Loucy (cell line): ENCODE results near the gene PID1.

ENCODE experiments used
- H2AFZ ChIP-seq: fragments of 200-600 bp; sonication (generic); 2 replicates; pipeline ENCODE4 v1.6.0; 2016; ENCODE audit warnings: antibody characterized with exemption, mild to moderate bottlenecking, low read length, moderate library complexity
- H3F3A ChIP-seq: fragments of 200-600 bp; 2 replicates; pipeline ENCODE4 v1.6.0; 2016; ENCODE audit warnings: antibody characterized with exemption, low read depth, mild to moderate bottlenecking
- H3K27me3 ChIP-seq: fragments of 200-600 bp; sonication (generic); 2 replicates; pipeline ENCODE4 v1.6.1; 2014; ENCODE audit warnings: low read length, mild to moderate bottlenecking; ENCODE audit not compliant: insufficient read depth, poor library complexity, severe bottlenecking
- H3K36me3 ChIP-seq: fragments of 200-600 bp; sonication (generic); 2 replicates; pipeline ENCODE4 v1.6.1; 2016; ENCODE audit warnings: low read length; ENCODE audit not compliant: insufficient read depth
- H3K4me1 ChIP-seq: fragments of 200-600 bp; sonication (generic); 2 replicates; pipeline ENCODE4 v1.5.1; 2014; ENCODE audit warnings: low read length, mild to moderate bottlenecking; ENCODE audit not compliant: insufficient read depth, poor library complexity, severe bottlenecking
- H3K4me2 ChIP-seq: fragments of 200-600 bp; sonication (generic); 2 replicates; pipeline ENCODE4 v1.6.0; 2014; ENCODE audit warnings: antibody characterized with exemption, low read length, low read depth, mild to moderate bottlenecking; ENCODE audit not compliant: poor library complexity, severe bottlenecking
- H3K4me3 ChIP-seq: fragments of 200-600 bp; sonication (generic); 2 replicates; pipeline ENCODE4 v1.5.1; 2014; ENCODE audit warnings: low read length, mild to moderate bottlenecking, mixed read lengths; ENCODE audit not compliant: poor library complexity, severe bottlenecking
- H3K79me2 ChIP-seq: fragments of 200-600 bp; sonication (generic); 2 replicates; pipeline ENCODE4 v1.6.1; 2014; ENCODE audit warnings: low read length; ENCODE audit not compliant: insufficient read depth
- H3K9ac ChIP-seq: fragments of 200-600 bp; sonication (generic); 2 replicates; pipeline ENCODE4 v1.6.0; 2014; ENCODE audit warnings: mild to moderate bottlenecking, low read depth, low read length, moderate library complexity; ENCODE audit not compliant: poor library complexity, severe bottlenecking
- H3K9me2 ChIP-seq: fragments of 200-600 bp; sonication (generic); replicated peaks from 2 replicates; pipeline ENCODE4 v1.6.1; 2016; ENCODE audit warnings: low read depth, low read length, mixed read lengths
- H3K9me3 ChIP-seq: fragments of 200-600 bp; sonication (generic); 2 replicates; pipeline ENCODE4 v1.6.1; 2014; ENCODE audit warnings: mild to moderate bottlenecking, antibody characterized with exemption, low read length, low read depth; ENCODE audit not compliant: insufficient read depth
- H4K20me1 ChIP-seq: fragments of 200-600 bp; sonication (generic); 2 replicates; pipeline ENCODE4 v1.6.0; 2014; ENCODE audit warnings: antibody characterized with exemption, low read length, mild to moderate bottlenecking; ENCODE audit not compliant: insufficient read depth, poor library complexity, severe bottlenecking
- EZH2phosphoT487 ChIP-seq: fragments of 200-600 bp; IDR thresholded peaks from 2 replicates; pipeline ENCODE4 v1.6.1; 2018; ENCODE audit warnings: antibody characterized with exemption, mild to moderate bottlenecking, moderate library complexity, borderline replicate concordance
- TF ChIP-seq, protein P1 (sequence below): fragments of 200-600 bp; sonication (generic); conservative IDR thresholded peaks from 2 replicates; pipeline ENCODE4 v1.5.1; 2014; ENCODE audit warnings: mild to moderate bottlenecking, antibody characterized with exemption, low read length

Gene PID1

DNA sequence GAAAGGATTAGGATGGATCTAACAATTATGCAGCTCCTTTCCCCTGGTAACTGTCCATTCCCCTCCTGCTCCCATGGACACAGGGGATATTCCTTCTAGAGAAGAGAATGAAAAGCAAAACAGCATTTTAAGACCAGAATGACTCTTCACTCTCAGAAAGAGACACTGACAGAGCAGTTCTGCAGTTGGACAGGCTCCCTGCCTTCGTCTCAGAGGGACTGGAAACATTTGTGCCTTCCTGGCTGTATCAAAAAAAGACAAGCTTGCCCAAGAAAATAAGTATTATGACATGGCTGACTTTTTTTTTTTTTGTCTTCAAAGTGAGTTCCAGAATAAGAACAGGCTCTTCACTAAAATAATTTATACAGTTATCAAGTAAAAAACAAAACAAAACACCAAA is 9.5 kb downstream of the PID1 start:
- H3K9me3 ChIP-seq, result no peaks in the 10 kb centered on the region
- no peak overlapping the region for H2AFZ ChIP-seq
- no peak for TF ChIP-seq EZH2phosphoT487
- no peak overlapping the region for H3K4me3 ChIP-seq
- no peaks in the 10 kb centered on the region for H3K4me1 ChIP-seq
- no peak overlapping the region for H3K9ac ChIP-seq
- no peaks in the 10 kb centered on the region for H3F3A ChIP-seq
- no peaks in the 10 kb centered on the region for H3K27me3 ChIP-seq
- no peaks in the 10 kb centered on the region for H4K20me1 ChIP-seq
- H3K79me2 ChIP-seq, result no peaks in the 10 kb centered on the region
- H3K36me3 ChIP-seq, result no peaks in the 10 kb centered on the region
- no peak overlapping the region for H3K4me2 ChIP-seq
- no peaks in the 10 kb centered on the region for H3K9me2 ChIP-seq

DNA sequence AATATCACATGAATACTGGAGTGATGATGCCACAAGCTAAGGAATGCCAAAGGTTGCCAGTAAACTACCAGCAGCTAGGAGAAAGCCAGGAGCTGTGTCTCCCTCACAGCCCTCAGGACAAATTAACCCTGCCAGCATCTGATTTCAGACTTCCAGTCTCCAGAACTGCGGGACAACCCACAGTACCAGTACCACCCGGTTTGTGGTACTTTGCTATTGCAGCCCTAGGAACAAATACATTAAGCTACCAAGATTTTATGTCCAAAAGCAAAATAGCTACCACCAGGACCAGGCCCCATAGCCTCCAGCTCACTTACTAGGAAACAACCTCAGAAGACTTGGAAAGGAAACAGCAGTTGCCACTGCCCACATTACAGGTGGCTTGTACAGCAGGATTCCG is 10.0 kb downstream of the PID1 start:
- no peaks in the 10 kb centered on the region for H4K20me1 ChIP-seq
- no peak overlapping the region for H3K9ac ChIP-seq
- H3K4me3 ChIP-seq, result no peak overlapping the region
- H3K27me3 ChIP-seq, result no peaks in the 10 kb centered on the region
- H3K4me1 ChIP-seq, result no peaks in the 10 kb centered on the region
- H3K4me2 ChIP-seq, result no peak overlapping the region
- H3K9me2 ChIP-seq, result no peaks in the 10 kb centered on the region
- no peaks in the 10 kb centered on the region for H3K79me2 ChIP-seq
- H3K36me3 ChIP-seq, result no peaks in the 10 kb centered on the region
- H3F3A ChIP-seq, result no peaks in the 10 kb centered on the region
- TF ChIP-seq, protein P1, sequence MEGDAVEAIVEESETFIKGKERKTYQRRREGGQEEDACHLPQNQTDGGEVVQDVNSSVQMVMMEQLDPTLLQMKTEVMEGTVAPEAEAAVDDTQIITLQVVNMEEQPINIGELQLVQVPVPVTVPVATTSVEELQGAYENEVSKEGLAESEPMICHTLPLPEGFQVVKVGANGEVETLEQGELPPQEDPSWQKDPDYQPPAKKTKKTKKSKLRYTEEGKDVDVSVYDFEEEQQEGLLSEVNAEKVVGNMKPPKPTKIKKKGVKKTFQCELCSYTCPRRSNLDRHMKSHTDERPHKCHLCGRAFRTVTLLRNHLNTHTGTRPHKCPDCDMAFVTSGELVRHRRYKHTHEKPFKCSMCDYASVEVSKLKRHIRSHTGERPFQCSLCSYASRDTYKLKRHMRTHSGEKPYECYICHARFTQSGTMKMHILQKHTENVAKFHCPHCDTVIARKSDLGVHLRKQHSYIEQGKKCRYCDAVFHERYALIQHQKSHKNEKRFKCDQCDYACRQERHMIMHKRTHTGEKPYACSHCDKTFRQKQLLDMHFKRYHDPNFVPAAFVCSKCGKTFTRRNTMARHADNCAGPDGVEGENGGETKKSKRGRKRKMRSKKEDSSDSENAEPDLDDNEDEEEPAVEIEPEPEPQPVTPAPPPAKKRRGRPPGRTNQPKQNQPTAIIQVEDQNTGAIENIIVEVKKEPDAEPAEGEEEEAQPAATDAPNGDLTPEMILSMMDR, result no peak
- no peak for TF ChIP-seq EZH2phosphoT487
- H3K9me3 ChIP-seq, result no peaks in the 10 kb centered on the region
- H2AFZ ChIP-seq, result no peak overlapping the region

DNA sequence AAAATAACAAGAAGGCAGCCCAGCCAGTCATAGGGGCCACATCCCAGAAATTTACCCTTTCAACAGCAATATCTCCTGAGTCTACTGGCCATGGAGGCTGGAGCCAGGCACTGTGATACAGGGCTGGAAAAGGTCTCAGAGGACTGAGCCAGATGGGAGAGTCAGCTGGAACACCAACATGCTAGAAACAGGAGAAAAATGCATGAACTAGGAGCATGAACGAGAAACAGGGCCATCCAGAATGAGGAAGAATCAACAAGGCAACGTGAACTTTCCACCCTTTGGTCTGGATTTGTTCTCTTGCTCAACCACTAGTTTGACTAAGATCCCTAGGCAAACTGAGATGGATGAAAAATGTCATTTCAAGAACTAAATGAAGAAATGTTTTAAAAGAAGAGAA is 13.1 kb downstream of the PID1 start:
- H3K27me3 ChIP-seq, result no peaks in the 10 kb centered on the region

DNA sequence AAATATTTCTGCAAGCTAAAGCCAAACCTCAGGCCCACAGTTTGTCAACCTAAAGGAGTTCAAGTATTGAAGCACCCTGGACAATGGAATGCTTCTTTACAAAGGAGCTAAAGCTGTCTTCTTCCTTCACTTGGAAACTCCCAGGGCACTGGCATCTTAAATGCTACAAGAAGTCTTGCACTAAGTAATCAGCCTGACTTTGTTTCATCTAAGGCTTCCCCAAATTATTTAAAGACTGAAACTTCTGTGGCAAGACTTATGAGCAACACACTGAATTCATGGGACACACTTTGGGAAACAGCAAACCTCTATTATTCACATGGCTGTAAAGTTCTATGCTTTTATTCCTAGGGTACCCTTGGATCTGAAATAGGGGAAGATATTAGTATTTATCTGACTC is 14.7 kb downstream of the PID1 start:
- no peaks in the 10 kb centered on the region for H3K4me1 ChIP-seq
- no peaks in the 10 kb centered on the region for H4K20me1 ChIP-seq
- no peak for TF ChIP-seq EZH2phosphoT487
- TF ChIP-seq, protein P1, result no peak

More for the DNA sequence above, 13.1 kb downstream of the PID1 start:
- no peaks in the 10 kb centered on the region for H3K9me2 ChIP-seq
- no peak overlapping the region for H3K9ac ChIP-seq
- H3K4me2 ChIP-seq, result no peak overlapping the region
- no peak for TF ChIP-seq EZH2phosphoT487
- TF ChIP-seq, protein P1, result no peak
- H3K79me2 ChIP-seq, result no peaks in the 10 kb centered on the region
- H3K4me1 ChIP-seq, result no peaks in the 10 kb centered on the region
- no peaks in the 10 kb centered on the region for H3F3A ChIP-seq
- no peaks in the 10 kb centered on the region for H4K20me1 ChIP-seq
- no peak overlapping the region for H3K4me3 ChIP-seq
- no peaks in the 10 kb centered on the region for H3K9me3 ChIP-seq
- H3K36me3 ChIP-seq, result no peaks in the 10 kb centered on the region
- H2AFZ ChIP-seq, result no peak overlapping the region

More for the DNA sequence above, 14.7 kb downstream of the PID1 start:
- Histone ChIP-seq H3K27me3 (no peaks in the 10 kb centered on the region), H3K79me2 (no peaks in the 10 kb centered on the region), H3F3A (no peaks in the 10 kb centered on the region), H2AFZ (no peak overlapping the region), H3K36me3 (no peaks in the 10 kb centered on the region), H3K9ac (no peak overlapping the region), H3K9me2 (no peaks in the 10 kb centered on the region), H3K9me3 (no peaks in the 10 kb centered on the region), H3K4me3 (no peak overlapping the region), H3K4me2 (no peak overlapping the region)
